GM12864 (cell line): ENCODE results near the gene TTLL5.

Experiments used
- DNase-seq: peaks from one replicate; pipeline ENCODE4 v3.0.0-alpha.2; 2011; ENCODE audit warnings: low read depth
- H3K4me3 ChIP-seq: 2 replicates; pipeline ENCODE4 v1.5.1; 2011; ENCODE audit warnings: mild to moderate bottlenecking, low read depth, low read length, control low read depth
- TF ChIP-seq, protein P1 (sequence below): IDR thresholded peaks from 2 replicates; pipeline ENCODE4 v1.5.1; 2011; ENCODE audit warnings: low read depth, mild to moderate bottlenecking, moderate library complexity, low read length, control low read depth, inconsistent platforms; ENCODE audit errors: missing control alignments

The TTLL5 gene

DNA sequence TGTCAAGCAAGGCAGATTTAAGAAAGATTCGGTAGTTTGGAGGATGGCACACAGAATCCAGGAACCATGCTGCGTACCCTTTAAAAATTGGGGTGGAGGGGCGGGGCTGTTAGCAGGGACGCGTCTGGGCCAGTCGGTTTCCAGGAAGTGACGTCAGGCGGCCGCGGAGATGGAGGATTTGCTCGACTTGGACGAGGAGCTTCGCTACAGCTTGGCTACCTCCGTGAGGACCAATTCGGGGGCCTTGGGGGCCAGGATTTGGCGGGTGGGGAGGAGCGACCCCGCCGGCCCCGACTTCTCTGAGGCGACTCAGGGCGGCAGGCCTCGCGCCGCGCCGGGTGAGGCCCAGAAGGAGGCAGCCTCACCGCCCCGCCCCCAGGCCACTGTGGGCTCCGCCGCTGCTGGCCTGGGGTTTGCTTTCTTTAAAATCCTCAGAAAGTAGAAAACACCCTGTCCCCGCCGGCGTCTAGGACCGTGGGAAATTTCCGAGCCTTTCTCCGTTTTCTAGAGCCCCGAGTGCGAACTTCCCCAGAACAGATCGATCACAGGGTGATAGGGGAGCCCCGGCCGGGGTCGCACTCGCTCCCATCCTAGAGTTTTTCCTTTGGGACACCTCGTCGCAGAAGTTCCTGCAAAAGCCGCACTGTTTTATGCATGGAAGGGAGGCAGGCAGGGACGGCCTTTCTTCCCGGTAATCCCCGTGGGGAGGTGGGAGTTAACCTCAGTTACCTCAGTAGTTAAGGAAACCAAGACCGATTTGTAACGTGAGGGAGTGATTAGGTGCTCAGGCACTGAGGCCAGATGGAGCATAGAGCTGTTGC is 324.8 kb downstream of the TTLL5 start, which contains the start of gene IFT43:
Gene IFT43 (plus strand): TSS at position 146 of the 821 bp plus-strand sequence. CDS start 24 bp downstream, at position 170.
- H3K4me3 ChIP-seq: peak within 1 kb of the TSS; percentile 69
- peak; percentile 43 for DNase-seq
- TF ChIP-seq, protein P1, sequence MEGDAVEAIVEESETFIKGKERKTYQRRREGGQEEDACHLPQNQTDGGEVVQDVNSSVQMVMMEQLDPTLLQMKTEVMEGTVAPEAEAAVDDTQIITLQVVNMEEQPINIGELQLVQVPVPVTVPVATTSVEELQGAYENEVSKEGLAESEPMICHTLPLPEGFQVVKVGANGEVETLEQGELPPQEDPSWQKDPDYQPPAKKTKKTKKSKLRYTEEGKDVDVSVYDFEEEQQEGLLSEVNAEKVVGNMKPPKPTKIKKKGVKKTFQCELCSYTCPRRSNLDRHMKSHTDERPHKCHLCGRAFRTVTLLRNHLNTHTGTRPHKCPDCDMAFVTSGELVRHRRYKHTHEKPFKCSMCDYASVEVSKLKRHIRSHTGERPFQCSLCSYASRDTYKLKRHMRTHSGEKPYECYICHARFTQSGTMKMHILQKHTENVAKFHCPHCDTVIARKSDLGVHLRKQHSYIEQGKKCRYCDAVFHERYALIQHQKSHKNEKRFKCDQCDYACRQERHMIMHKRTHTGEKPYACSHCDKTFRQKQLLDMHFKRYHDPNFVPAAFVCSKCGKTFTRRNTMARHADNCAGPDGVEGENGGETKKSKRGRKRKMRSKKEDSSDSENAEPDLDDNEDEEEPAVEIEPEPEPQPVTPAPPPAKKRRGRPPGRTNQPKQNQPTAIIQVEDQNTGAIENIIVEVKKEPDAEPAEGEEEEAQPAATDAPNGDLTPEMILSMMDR: no peak

DNA sequence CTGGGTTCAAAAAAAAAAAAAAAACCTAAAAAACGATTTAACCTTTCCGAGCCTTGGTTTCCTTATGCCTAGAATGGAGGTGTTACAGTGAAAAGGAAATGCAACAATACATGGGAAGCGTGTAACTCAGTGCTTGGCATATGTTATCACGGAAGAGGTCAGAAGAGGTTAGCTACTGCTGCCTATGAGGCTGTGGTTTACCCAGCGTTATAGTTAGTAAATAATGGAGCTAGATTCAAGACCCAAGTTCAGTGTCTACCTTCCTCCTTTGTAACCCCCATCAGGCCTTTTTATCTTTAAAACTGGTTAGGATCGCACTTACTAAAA is 325.4 kb downstream of the TTLL5 start:
- DNase-seq: no peak
- peak overlapping the region; percentile 69 for H3K4me3 ChIP-seq
- TF ChIP-seq, protein P1: no peak

- TF ChIP-seq, protein P1: no peak
- H3K4me3 ChIP-seq: no peak overlapping the region
- DNase-seq: no peak
Measured at GRCh38 chr14:75987201-75987970, 326.3 kb downstream of the TTLL5 start.

- TF ChIP-seq, protein P1: no peak
- DNase-seq: no peak
- H3K4me3 ChIP-seq: no peak overlapping the region
Measured at GRCh38 chr14:75989134-75989533, 328.1 kb downstream of the TTLL5 start.

DNA sequence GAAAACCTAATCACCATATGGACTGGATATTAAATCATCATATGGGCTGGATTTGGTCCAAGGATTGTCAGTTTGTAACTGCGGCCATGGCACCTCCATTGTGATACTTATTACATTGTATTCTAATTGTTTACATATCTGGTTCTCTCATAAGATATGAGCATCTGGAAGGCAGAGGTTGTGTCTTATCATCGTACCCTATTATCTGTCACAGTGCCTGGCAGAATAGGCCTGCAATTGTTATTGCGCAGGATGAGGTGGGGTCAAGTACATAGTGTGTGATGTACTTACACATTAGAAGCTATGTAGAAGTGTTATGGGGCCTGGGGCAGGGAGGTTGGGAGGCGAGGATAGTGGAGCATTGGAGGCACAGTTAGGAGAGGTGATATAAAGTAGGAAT is 329.3 kb downstream of the TTLL5 start:
- TF ChIP-seq, protein P1: no peak
- no peak for DNase-seq

GRCh38 chr14:75991753-75992152 is 330.7 kb downstream of the TTLL5 start:
- TF ChIP-seq, protein P1: no peak
- DNase-seq: no peak
- H3K4me3 ChIP-seq: no peak overlapping the region

More for the DNA sequence above, 329.3 kb downstream of the TTLL5 start:
- no peak overlapping the region for H3K4me3 ChIP-seq
